ENCODE data around the gene FBN1.

The FBN1 gene

GRCh38 chr15:48650931-48651330, 5.4 kb upstream of the FBN1 start:
- DNase-seq = no peak

- DNase-seq = no peak
These were observed 2.5 kb upstream of the FBN1 start for GRCh38 chr15:48647962-48648361.

- DNase-seq = no peak
These were observed 822 bp upstream of the FBN1 start for GRCh38 chr15:48646331-48646730.

GRCh38 chr15:48644827-48645557, 517 bp downstream of the FBN1 start:
- no peak for DNase-seq

- no peak for DNase-seq
These were observed 1.1 kb downstream of the FBN1 start for GRCh38 chr15:48644467-48644826.

GRCh38 chr15:48643776-48644466, 1.6 kb downstream of the FBN1 start:
- no peak for DNase-seq

GRCh38 chr15:48643206-48643605, 2.3 kb downstream of the FBN1 start:
- no peak for DNase-seq

- no peak for DNase-seq
These were observed 2.7 kb downstream of the FBN1 start for GRCh38 chr15:48642795-48643194.

- no peak for DNase-seq
These were observed 4.1 kb downstream of the FBN1 start for GRCh38 chr15:48641416-48641815.

GRCh38 chr15:48638963-48639362, 6.5 kb downstream of the FBN1 start:
- DNase-seq = no peak

GRCh38 chr15:48637639-48638038, 7.9 kb downstream of the FBN1 start:
- DNase-seq = no peak

- no peak for DNase-seq
These were observed 9.0 kb downstream of the FBN1 start for GRCh38 chr15:48636511-48636910.

- no peak for DNase-seq
These were observed 10.6 kb downstream of the FBN1 start for GRCh38 chr15:48634893-48635292.

- no peak for DNase-seq
These were observed 11.4 kb downstream of the FBN1 start for GRCh38 chr15:48634096-48634495.

- DNase-seq = no peak
These were observed 12.9 kb downstream of the FBN1 start for GRCh38 chr15:48632651-48633050.

GRCh38 chr15:48631176-48631770, 14.2 kb downstream of the FBN1 start:
- no peak for DNase-seq

- DNase-seq = no peak
These were observed 15.3 kb downstream of the FBN1 start for GRCh38 chr15:48630245-48630644.

- no peak for DNase-seq
These were observed 16.7 kb downstream of the FBN1 start for GRCh38 chr15:48628832-48629231.

- no peak for DNase-seq
These were observed 18.1 kb downstream of the FBN1 start for GRCh38 chr15:48627260-48627940.

- no peak for DNase-seq
These were observed 20.4 kb downstream of the FBN1 start for GRCh38 chr15:48625126-48625525.

GRCh38 chr15:48624700-48625099, 20.8 kb downstream of the FBN1 start:
- no peak for DNase-seq

- no peak for DNase-seq
These were observed 22.1 kb downstream of the FBN1 start for GRCh38 chr15:48623456-48623855.

- DNase-seq = no peak
These were observed 23.3 kb downstream of the FBN1 start for GRCh38 chr15:48622237-48622636.

GRCh38 chr15:48619446-48619845, 26.1 kb downstream of the FBN1 start:
- no peak for DNase-seq

Data from effector CD4-positive, alpha-beta T cell (primary cell).